T-helper 1 cell treated with Interleukin-12 subunit alpha and Interleukin-12 subunit beta and Interleukin-4 antibody, amounts not matched to agents 30 μg/mL and 1 μg/mL, for 36 hours (primary cell): ENCODE data around the gene ZBTB42.

ENCODE experiments used
- H3K27ac Mint-ChIP-seq: one replicate; pipeline ENCODE4 v1.8.0; 2021; ENCODE audit warnings: mild to moderate bottlenecking, mixed read lengths
- H3K27me3 Mint-ChIP-seq: one replicate; pipeline ENCODE4 v1.8.0; 2021; ENCODE audit warnings: low read depth, mixed read lengths
- H3K36me3 Mint-ChIP-seq: one replicate; pipeline ENCODE4 v1.8.0; 2021; ENCODE audit warnings: low read depth, mixed read lengths
- H3K4me1 Mint-ChIP-seq: one replicate; pipeline ENCODE4 v1.8.0; 2021; ENCODE audit warnings: low read depth, mixed read lengths
- H3K4me3 Mint-ChIP-seq: one replicate; pipeline ENCODE4 v1.8.0; 2021; ENCODE audit warnings: mild to moderate bottlenecking, moderate library complexity, mixed read lengths
- H3K9me3 Mint-ChIP-seq: one replicate; pipeline ENCODE4 v1.8.0; 2021; ENCODE audit warnings: mixed read lengths

Gene ZBTB42

GRCh38 chr14:104775073-104775489 lies 25.8 kb upstream of the ZBTB42 start:
- Mint-ChIP-seq H3K4me1 (no peaks in the 10 kb centered on the region), H3K4me3 (no peak overlapping the region), H3K36me3 (peaks cover 28% of the 10 kb centered on the region), H3K9me3 (peaks cover 5% of the 10 kb centered on the region), H3K27ac (no peak overlapping the region), H3K27me3 (no peaks in the 10 kb centered on the region)

- Mint-ChIP-seq H3K27me3 (no peaks in the 10 kb centered on the region), H3K4me3 (no peak overlapping the region), H3K9me3 (no peaks in the 10 kb centered on the region), H3K36me3 (peaks cover 19% of the 10 kb centered on the region), H3K27ac (no peak overlapping the region), H3K4me1 (no peaks in the 10 kb centered on the region)
These were observed 24.4 kb upstream of the ZBTB42 start for GRCh38 chr14:104776481-104776880.

- H3K27me3 Mint-ChIP-seq: no peaks in the 10 kb centered on the region
- no peaks in the 10 kb centered on the region for H3K9me3 Mint-ChIP-seq
- no peaks in the 10 kb centered on the region for H3K4me1 Mint-ChIP-seq
- no peak overlapping the region for H3K27ac Mint-ChIP-seq
- peaks cover 12% of the 10 kb centered on the region for H3K36me3 Mint-ChIP-seq
- H3K4me3 Mint-ChIP-seq: no peak overlapping the region
These were observed 23.7 kb upstream of the ZBTB42 start for GRCh38 chr14:104776961-104777807.

- H3K27ac Mint-ChIP-seq: no peak overlapping the region
- peaks cover 8% of the 10 kb centered on the region for H3K36me3 Mint-ChIP-seq
- H3K27me3 Mint-ChIP-seq: no peaks in the 10 kb centered on the region
- no peaks in the 10 kb centered on the region for H3K4me1 Mint-ChIP-seq
- no peak overlapping the region for H3K4me3 Mint-ChIP-seq
- no peaks in the 10 kb centered on the region for H3K9me3 Mint-ChIP-seq
These were observed 23.1 kb upstream of the ZBTB42 start for GRCh38 chr14:104777808-104778249.

GRCh38 chr14:104778694-104779331 lies 22.1 kb upstream of the ZBTB42 start:
- H3K4me1 Mint-ChIP-seq: no peaks in the 10 kb centered on the region

GRCh38 chr14:104779776-104780512 lies 21.0 kb upstream of the ZBTB42 start:
- Mint-ChIP-seq H3K27me3 (no peaks in the 10 kb centered on the region), H3K36me3 (peaks cover 6% of the 10 kb centered on the region), H3K27ac (no peak overlapping the region), H3K4me1 (no peaks in the 10 kb centered on the region), H3K9me3 (no peaks in the 10 kb centered on the region), H3K4me3 (no peak overlapping the region)

More at GRCh38 chr14:104778694-104779331, 22.1 kb upstream of the ZBTB42 start:
- Mint-ChIP-seq H3K27me3 (no peaks in the 10 kb centered on the region), H3K27ac (no peak overlapping the region), H3K9me3 (no peaks in the 10 kb centered on the region), H3K4me3 (no peak overlapping the region), H3K36me3 (peaks cover 6% of the 10 kb centered on the region)

GRCh38 chr14:104780513-104781030 lies 20.3 kb upstream of the ZBTB42 start:
- Mint-ChIP-seq H3K4me3 (no peak overlapping the region), H3K27ac (no peak overlapping the region), H3K27me3 (no peaks in the 10 kb centered on the region), H3K9me3 (no peaks in the 10 kb centered on the region), H3K4me1 (no peaks in the 10 kb centered on the region), H3K36me3 (peaks cover 6% of the 10 kb centered on the region)

GRCh38 chr14:104781271-104782077 lies 19.4 kb upstream of the ZBTB42 start:
- peaks cover 3% of the 10 kb centered on the region for H3K36me3 Mint-ChIP-seq

GRCh38 chr14:104782086-104782807 lies 18.7 kb upstream of the ZBTB42 start:
- Mint-ChIP-seq H3K36me3 (no peaks in the 10 kb centered on the region), H3K27ac (no peak overlapping the region), H3K9me3 (no peaks in the 10 kb centered on the region), H3K4me1 (no peaks in the 10 kb centered on the region), H3K4me3 (no peak overlapping the region), H3K27me3 (no peaks in the 10 kb centered on the region)

More at GRCh38 chr14:104781271-104782077, 19.4 kb upstream of the ZBTB42 start:
- Mint-ChIP-seq H3K27me3 (no peaks in the 10 kb centered on the region), H3K4me3 (no peak overlapping the region), H3K27ac (no peak overlapping the region), H3K9me3 (no peaks in the 10 kb centered on the region), H3K4me1 (no peaks in the 10 kb centered on the region)

GRCh38 chr14:104782808-104783139 lies 18.1 kb upstream of the ZBTB42 start:
- H3K36me3 Mint-ChIP-seq: no peaks in the 10 kb centered on the region
- H3K27ac Mint-ChIP-seq: no peak overlapping the region
- no peaks in the 10 kb centered on the region for H3K27me3 Mint-ChIP-seq

GRCh38 chr14:104783484-104784217 lies 17.2 kb upstream of the ZBTB42 start:
- Mint-ChIP-seq H3K27me3 (no peaks in the 10 kb centered on the region), H3K4me1 (no peaks in the 10 kb centered on the region), H3K9me3 (no peaks in the 10 kb centered on the region), H3K36me3 (no peaks in the 10 kb centered on the region), H3K27ac (no peak overlapping the region), H3K4me3 (no peak overlapping the region)

More at GRCh38 chr14:104782808-104783139, 18.1 kb upstream of the ZBTB42 start:
- no peaks in the 10 kb centered on the region for H3K9me3 Mint-ChIP-seq
- no peaks in the 10 kb centered on the region for H3K4me1 Mint-ChIP-seq
- no peak overlapping the region for H3K4me3 Mint-ChIP-seq

GRCh38 chr14:104784218-104784568 lies 16.7 kb upstream of the ZBTB42 start:
- no peak overlapping the region for H3K27ac Mint-ChIP-seq
- no peak overlapping the region for H3K4me3 Mint-ChIP-seq
- H3K4me1 Mint-ChIP-seq: no peaks in the 10 kb centered on the region
- H3K36me3 Mint-ChIP-seq: no peaks in the 10 kb centered on the region
- no peaks in the 10 kb centered on the region for H3K9me3 Mint-ChIP-seq
- no peaks in the 10 kb centered on the region for H3K27me3 Mint-ChIP-seq
